ENCODE data around the gene SASS6. TPM values are rescaled to one million over a fixed set of nuclear protein-coding genes. Genes with fewer than 3 reads are reported as not detected.

The SASS6 gene
- total RNA-seq, 1 donor = 5.2 TPM

DNA sequence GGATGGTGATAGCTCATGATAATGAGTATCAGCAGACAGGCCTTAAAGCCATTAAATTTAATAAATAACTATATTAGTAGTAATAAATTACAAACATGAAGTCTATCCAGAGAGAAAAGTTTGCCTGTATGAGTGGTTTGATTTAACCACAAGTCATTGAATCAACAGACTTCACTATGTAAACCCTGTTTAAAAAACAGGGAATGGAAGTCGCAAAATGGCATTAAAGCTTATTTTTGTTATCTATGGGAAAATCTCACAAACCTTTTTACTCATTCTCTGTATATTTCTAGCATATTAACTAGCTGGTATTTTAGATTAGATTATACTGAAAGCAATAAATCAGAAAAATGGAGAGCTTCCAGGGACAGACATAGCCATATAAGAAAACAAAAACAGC, 45.3 kb downstream of the SASS6 start:
- DNase-seq (ENCODE audit: low read depth) = peak; percentile 61
- H3K4me3 ChIP-seq (ENCODE audit: low read depth, low read length) = no peak overlapping the region
- TF ChIP-seq, protein P1, sequence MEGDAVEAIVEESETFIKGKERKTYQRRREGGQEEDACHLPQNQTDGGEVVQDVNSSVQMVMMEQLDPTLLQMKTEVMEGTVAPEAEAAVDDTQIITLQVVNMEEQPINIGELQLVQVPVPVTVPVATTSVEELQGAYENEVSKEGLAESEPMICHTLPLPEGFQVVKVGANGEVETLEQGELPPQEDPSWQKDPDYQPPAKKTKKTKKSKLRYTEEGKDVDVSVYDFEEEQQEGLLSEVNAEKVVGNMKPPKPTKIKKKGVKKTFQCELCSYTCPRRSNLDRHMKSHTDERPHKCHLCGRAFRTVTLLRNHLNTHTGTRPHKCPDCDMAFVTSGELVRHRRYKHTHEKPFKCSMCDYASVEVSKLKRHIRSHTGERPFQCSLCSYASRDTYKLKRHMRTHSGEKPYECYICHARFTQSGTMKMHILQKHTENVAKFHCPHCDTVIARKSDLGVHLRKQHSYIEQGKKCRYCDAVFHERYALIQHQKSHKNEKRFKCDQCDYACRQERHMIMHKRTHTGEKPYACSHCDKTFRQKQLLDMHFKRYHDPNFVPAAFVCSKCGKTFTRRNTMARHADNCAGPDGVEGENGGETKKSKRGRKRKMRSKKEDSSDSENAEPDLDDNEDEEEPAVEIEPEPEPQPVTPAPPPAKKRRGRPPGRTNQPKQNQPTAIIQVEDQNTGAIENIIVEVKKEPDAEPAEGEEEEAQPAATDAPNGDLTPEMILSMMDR (IDR thresholded peaks at IDR 0.05; ENCODE audit: insufficient read depth, low read depth, low read length) = no peak

DNA sequence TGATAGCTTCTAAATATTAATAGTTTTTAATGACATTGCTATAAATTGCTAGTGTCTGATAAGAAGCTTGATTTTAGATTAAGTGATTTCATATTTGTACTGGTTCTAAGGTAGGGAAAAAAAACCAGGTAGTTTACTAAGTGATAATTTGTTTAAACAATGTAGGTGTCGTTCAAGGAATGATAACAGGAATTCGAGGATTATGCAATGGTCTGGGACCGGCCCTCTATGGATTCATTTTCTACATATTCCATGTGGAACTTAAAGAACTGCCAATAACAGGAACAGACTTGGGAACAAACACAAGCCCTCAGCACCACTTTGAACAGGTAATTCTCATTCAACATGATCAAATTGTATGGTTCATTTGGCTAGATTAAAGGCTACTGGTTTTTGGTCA, 52.4 kb downstream of the SASS6 start:
- no peak for DNase-seq (ENCODE audit: low read depth)
- no peak overlapping the region for H3K4me3 ChIP-seq (ENCODE audit: low read depth, low read length)
- TF ChIP-seq, protein P1 (IDR thresholded peaks at IDR 0.05; ENCODE audit: insufficient read depth, low read depth, low read length) = no peak

DNA sequence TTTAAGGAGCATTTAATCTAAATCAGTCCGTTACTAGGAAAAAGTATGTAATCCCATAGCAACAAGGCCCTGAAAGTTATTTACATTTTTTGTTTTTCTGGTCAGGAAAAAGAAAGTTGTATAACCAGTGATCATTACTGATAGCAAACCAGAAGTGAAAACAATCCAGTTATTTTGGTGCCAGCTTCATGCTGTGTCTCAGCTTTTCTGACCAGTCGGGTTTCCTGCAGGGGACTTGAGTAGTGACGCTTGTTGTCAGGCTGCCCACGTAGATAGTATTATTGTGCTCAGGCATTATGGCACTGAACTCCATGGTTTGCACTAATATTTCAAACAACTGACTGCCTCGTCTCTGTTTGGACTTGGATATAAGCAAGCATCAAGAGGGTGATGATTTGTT, 55.2 kb downstream of the SASS6 start:
- no peak for DNase-seq (ENCODE audit: low read depth)
- TF ChIP-seq, protein P1 (IDR thresholded peaks at IDR 0.05; ENCODE audit: insufficient read depth, low read depth, low read length) = no peak
- H3K4me3 ChIP-seq (ENCODE audit: low read depth, low read length) = no peak overlapping the region

DNA sequence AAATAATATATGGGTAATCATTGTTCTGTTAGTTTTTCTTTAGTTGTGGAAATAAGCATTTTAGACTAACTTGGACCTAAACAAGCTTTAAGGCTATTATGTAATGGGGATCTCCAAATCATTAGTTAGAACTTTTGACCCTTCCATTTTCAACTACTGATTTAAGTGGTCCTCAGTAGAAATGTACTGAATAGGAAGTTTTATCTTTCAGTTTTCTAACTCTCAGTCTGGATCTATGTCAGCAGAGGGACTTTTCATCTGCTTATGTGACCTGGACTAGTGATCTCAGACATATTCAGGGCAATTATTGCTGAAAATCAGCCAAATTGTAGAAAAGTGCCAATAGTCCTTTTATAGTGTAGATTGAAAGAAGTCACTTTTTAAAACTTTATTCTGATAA, 56.0 kb downstream of the SASS6 start:
- TF ChIP-seq, protein P1 (IDR thresholded peaks at IDR 0.05; ENCODE audit: insufficient read depth, low read depth, low read length) = no peak
- no peak for DNase-seq (ENCODE audit: low read depth)
- no peak overlapping the region for H3K4me3 ChIP-seq (ENCODE audit: low read depth, low read length)

DNA sequence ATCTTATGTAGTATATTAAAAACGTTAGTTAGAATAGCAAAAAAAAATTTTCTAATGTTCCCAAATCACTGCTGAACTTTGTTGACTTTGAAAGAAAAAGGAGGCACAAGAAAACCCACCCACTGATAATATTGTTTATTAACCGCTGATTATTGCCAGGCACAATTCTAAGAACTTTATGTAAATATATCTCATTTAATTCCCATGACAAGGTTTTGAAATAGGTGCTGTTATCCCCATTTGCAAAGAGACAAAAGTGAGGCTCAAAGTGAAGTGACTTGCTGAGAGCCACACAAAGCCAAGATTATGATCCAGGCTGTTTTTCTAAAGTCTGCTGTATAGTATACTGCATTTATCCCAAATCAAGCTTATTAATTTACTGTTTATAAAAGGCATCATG, 56.4 kb downstream of the SASS6 start:
- no peak for DNase-seq (ENCODE audit: low read depth)
- no peak overlapping the region for H3K4me3 ChIP-seq (ENCODE audit: low read depth, low read length)
- TF ChIP-seq, protein P1 (IDR thresholded peaks at IDR 0.05; ENCODE audit: insufficient read depth, low read depth, low read length) = no peak

DNA sequence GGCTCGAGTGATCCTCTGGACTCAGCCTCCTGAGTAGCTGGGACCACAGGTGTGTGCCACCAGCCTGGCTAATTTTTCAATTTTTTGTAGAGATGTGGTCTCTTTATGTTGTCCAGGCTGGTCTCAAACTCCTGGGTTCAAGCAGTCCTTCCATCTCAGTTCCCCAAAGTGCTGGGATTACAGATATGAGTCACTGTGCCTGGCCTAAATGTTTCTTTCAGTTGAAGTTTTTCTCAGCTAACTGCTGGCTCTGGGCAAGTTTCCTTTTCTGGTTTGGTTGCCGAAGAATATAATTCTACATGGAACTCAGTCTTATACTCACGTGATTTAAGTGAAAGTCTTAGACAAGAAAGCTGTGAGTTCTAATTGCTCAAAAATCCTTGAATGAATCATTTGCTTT, 57.0 kb downstream of the SASS6 start:
- TF ChIP-seq, protein P1 (IDR thresholded peaks at IDR 0.05; ENCODE audit: insufficient read depth, low read depth, low read length) = no peak
- peak; percentile 19 for DNase-seq (ENCODE audit: low read depth)
- H3K4me3 ChIP-seq (ENCODE audit: low read depth, low read length) = no peak overlapping the region

DNA sequence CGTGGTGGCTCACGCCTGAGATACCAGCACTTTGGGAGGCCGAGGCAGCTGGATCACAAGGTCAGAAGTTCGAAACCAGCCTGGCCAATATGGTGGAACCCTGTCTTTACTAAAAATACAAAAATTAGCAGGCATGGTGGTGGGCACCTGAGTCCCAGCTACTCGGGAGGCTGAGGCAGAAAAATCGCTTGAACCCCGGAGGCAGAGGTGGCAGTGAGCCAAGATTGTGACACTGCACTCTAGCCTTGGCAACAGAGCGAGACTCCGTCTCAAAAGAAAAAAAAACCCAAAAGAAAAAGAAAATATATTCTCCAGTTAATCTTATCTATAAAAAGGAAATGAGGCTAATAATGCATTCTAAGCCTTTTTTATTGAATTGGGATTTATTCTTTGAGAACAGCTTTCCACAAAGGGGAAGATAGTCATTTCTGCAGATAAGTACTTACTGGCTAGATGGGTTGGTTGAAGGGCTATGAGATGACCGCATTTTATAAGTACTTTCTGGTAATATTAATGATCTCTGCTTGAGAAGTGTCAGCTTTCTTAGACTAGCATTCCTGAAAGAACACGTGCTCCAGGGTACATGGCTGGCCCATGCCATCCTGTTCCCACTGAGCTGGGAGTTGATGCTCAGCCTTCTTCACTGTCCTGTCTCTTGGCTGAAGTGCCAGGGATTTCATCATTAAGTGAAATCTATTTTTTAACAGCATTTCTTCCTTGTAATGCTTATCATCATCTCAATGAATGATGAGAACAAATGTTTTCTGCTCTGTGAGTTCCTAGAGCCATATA, 57.9 kb downstream of the SASS6 start:
- no peak overlapping the region for H3K4me3 ChIP-seq (ENCODE audit: low read depth, low read length)
- TF ChIP-seq, protein P1 (IDR thresholded peaks at IDR 0.05; ENCODE audit: insufficient read depth, low read depth, low read length) = no peak
- DNase-seq (ENCODE audit: low read depth) = no peak
